ENCODE results near the gene BMI1.

GRCh38 chr10:22305721-22306120, 15.2 kb upstream of the BMI1 start:
- no peak for TF ChIP-seq POLR2A (IDR thresholded peaks at IDR 0.05)
- TF ChIP-seq CTCF (IDR thresholded peaks at IDR 0.05), result no peak
